WTC11 (cell line): ENCODE results near the gene CHST11. TPM values are rescaled to one million over a fixed set of nuclear protein-coding genes. Genes with fewer than 3 reads are reported as not detected.

Experiments
- ATAC-seq: fragments of 200-7000 bp; cut with Tn5 transposase; 2 replicates; pipeline ENCODE4 v1.10.0; 2021; ENCODE audit warnings: mild to moderate bottlenecking, moderate library complexity
- CTCF ChIA-PET: fragments of 300-600 bp; sonication (Branson Sonifier 250); formaldehyde crosslinking; loops from one replicate; lab custom pipeline; 2021; ENCODE audit warnings: antibody characterized with exemption; lab: Charles Lee
- POLR2A ChIA-PET: fragments of 350-600 bp; sonication (Branson Sonifier 250); formaldehyde crosslinking; loops from one replicate; lab custom pipeline; 2021; ENCODE audit warnings: antibody characterized with exemption; lab: Charles Lee
- DNase-seq: peaks from one replicate; pipeline ENCODE4 v3.0.0; 2021; ENCODE audit warnings: low spot score
- H3K27ac Mint-ChIP-seq: 2 replicates; pipeline ENCODE4 v1.8.0; 2021; ENCODE audit warnings: mixed read lengths
- H3K27me3 Mint-ChIP-seq: 2 replicates; pipeline ENCODE4 v1.8.0; 2021; ENCODE audit warnings: low read depth, mild to moderate bottlenecking, moderate library complexity, mixed read lengths
- H3K36me3 Mint-ChIP-seq: 2 replicates; pipeline ENCODE4 v1.8.0; 2021; ENCODE audit warnings: mixed read lengths
- H3K4me1 Mint-ChIP-seq: 2 replicates; pipeline ENCODE4 v1.8.0; 2022; ENCODE audit warnings: mixed read lengths
- H3K4me3 Mint-ChIP-seq: 2 replicates; pipeline ENCODE4 v1.8.0; 2021; ENCODE audit warnings: mild to moderate bottlenecking, moderate library complexity, mixed read lengths
- H3K9me3 Mint-ChIP-seq: 2 replicates; pipeline ENCODE4 v1.8.0; 2021; ENCODE audit warnings: mixed read lengths
- AFF4 ChIP-seq: sonication (generic); formaldehyde crosslinking; IDR thresholded peaks from 2 replicates; pipeline ENCODE4 v1.8.1; 2023; ENCODE audit warnings: mild to moderate bottlenecking, missing genetic modification reagents, borderline replicate concordance
- ATF3 ChIP-seq: sonication (generic); formaldehyde crosslinking; conservative IDR thresholded peaks from 2 replicates; pipeline ENCODE4 v1.8.1; 2022; ENCODE audit warnings: mild to moderate bottlenecking, missing genetic modification reagents
- CREB1 ChIP-seq: sonication (generic); formaldehyde crosslinking; IDR thresholded peaks from 2 replicates; pipeline ENCODE4 v1.8.0; 2023; ENCODE audit warnings: mild to moderate bottlenecking, missing genetic modification reagents
- CREM ChIP-seq: sonication (generic); formaldehyde crosslinking; IDR thresholded peaks from 2 replicates; pipeline ENCODE4 v1.8.1; 2022; ENCODE audit warnings: mild to moderate bottlenecking, missing genetic modification reagents, moderate library complexity
- FOXP1 ChIP-seq: sonication (generic); formaldehyde crosslinking; IDR thresholded peaks from 2 replicates; pipeline ENCODE4 v1.8.0; 2022; ENCODE audit warnings: missing genetic modification reagents, mild to moderate bottlenecking, moderate library complexity, borderline replicate concordance
- JAZF1 ChIP-seq: fragments of 250-450 bp; sonication (Bioruptor Pico); IDR thresholded peaks from 2 replicates; pipeline ENCODE4 v1.9.0; 2021; ENCODE audit warnings: moderate library complexity, mild to moderate bottlenecking, inconsistent platforms
- KAT7 ChIP-seq: sonication (generic); formaldehyde crosslinking; IDR thresholded peaks from 2 replicates; pipeline ENCODE4 v1.8.1; 2023; ENCODE audit warnings: missing genetic modification reagents, mild to moderate bottlenecking, borderline replicate concordance
- NFE2L1 ChIP-seq: sonication (generic); formaldehyde crosslinking; IDR thresholded peaks from 2 replicates; pipeline ENCODE4 v1.8.1; 2023; ENCODE audit warnings: missing genetic modification reagents
- SP1 ChIP-seq: sonication (generic); formaldehyde crosslinking; conservative IDR thresholded peaks from 2 replicates; pipeline ENCODE4 v1.8.1; 2022; ENCODE audit warnings: missing genetic modification reagents
- STAT6 ChIP-seq: sonication (generic); formaldehyde crosslinking; conservative IDR thresholded peaks from 2 replicates; pipeline ENCODE4 v1.8.1; 2023; ENCODE audit warnings: mild to moderate bottlenecking, low read depth, missing genetic modification reagents, moderate library complexity
- ZBTB21 ChIP-seq: sonication (generic); formaldehyde crosslinking; IDR thresholded peaks from 2 replicates; pipeline ENCODE4 v1.8.1; 2023; ENCODE audit warnings: mild to moderate bottlenecking, missing genetic modification reagents, borderline replicate concordance
- ZNF219 ChIP-seq: sonication (generic); formaldehyde crosslinking; IDR thresholded peaks from 2 replicates; pipeline ENCODE4 v1.8.0; 2023; ENCODE audit warnings: missing genetic modification reagents, mild to moderate bottlenecking, borderline replicate concordance
- ZNF396 ChIP-seq: fragments of 250-450 bp; sonication (Bioruptor Pico); IDR thresholded peaks from 2 replicates; pipeline ENCODE4 v1.8.0; 2021; ENCODE audit warnings: mild to moderate bottlenecking, moderate library complexity, borderline replicate concordance
- ZNF416 ChIP-seq: fragments of 250-450 bp; sonication (Bioruptor Pico); IDR thresholded peaks from 2 replicates; pipeline ENCODE4 v1.9.0; 2021; ENCODE audit warnings: mild to moderate bottlenecking, inconsistent platforms
- ZNF423 ChIP-seq: fragments of 250-450 bp; sonication (Bioruptor Pico); IDR thresholded peaks from 2 replicates; pipeline ENCODE4 v2.1.2; 2022; ENCODE audit warnings: mild to moderate bottlenecking, moderate library complexity
- ZNF425 ChIP-seq: fragments of 250-450 bp; sonication (Bioruptor Pico); conservative IDR thresholded peaks from 2 replicates; pipeline ENCODE4 v1.9.0; 2021; ENCODE audit warnings: mild to moderate bottlenecking
- ZNF532 ChIP-seq: fragments of 250-450 bp; sonication (Bioruptor Pico); IDR thresholded peaks from 2 replicates; pipeline ENCODE4 v1.9.0; 2021; ENCODE audit warnings: mild to moderate bottlenecking, borderline replicate concordance
- ZSCAN18 ChIP-seq: fragments of 250-450 bp; sonication (Bioruptor Pico); IDR thresholded peaks from 2 replicates; pipeline ENCODE4 v2.1.2; 2022; ENCODE audit warnings: mild to moderate bottlenecking, moderate library complexity
- total RNA-seq: library from RNA; stranded (reverse); gene quantifications from 3 replicates; pipeline ENCODE4 v1.2.3, GENCODE V29; 2021

CHST11 gene
- total RNA-seq, 1 experiment from 2014 or later, result 24.2 TPM

GRCh38 chr12:104694161-104694560, 237.4 kb downstream of the CHST11 start:
- DNase-seq (no peak), ATAC-seq (no peak)
- POLR2A ChIA-PET, result no interaction called here
- H3K27me3 Mint-ChIP-seq, result no peaks in the 10 kb centered on the region
- H3K4me1 Mint-ChIP-seq, result peaks cover 25% of the 10 kb centered on the region
- peaks cover 16% of the 10 kb centered on the region for H3K36me3 Mint-ChIP-seq
- peaks cover 16% of the 10 kb centered on the region for H3K9me3 Mint-ChIP-seq
- CTCF ChIA-PET, result interaction anchor here (0.9 to 3.0 kb wide), 2 partner anchors 96 to 312 kb away, joined by 3 to 14 read pairs; no protein-coding TSS in a partner anchor
- no peak overlapping the region for H3K27ac Mint-ChIP-seq
- TF ChIP-seq ZNF219 (CRISPR knock-in tag), result no peak
- TF ChIP-seq CREB1, result no peak
- no peak for TF ChIP-seq JAZF1 (CRISPR knock-in tag)
- no peak for TF ChIP-seq ZSCAN18
- TF ChIP-seq ZNF416, result no peak
- no peak for TF ChIP-seq ZNF423 (CRISPR knock-in tag)
- TF ChIP-seq CREM, result no peak
- no peak for TF ChIP-seq ZBTB21 (CRISPR knock-in tag)
- no peak for TF ChIP-seq ZNF425 (CRISPR knock-in tag)
- TF ChIP-seq ZNF532 (CRISPR knock-in tag), result no peak
- TF ChIP-seq SP1 (CRISPR knock-in tag), result no peak
- TF ChIP-seq NFE2L1 (CRISPR knock-in tag), result no peak
- TF ChIP-seq ZNF396 (CRISPR knock-in tag), result no peak
- TF ChIP-seq, all 79 proteins: peak for 0
- no peak overlapping the region for H3K4me3 Mint-ChIP-seq

- H3K4me1 Mint-ChIP-seq, result peaks cover 25% of the 10 kb centered on the region
These were observed 238.0 kb downstream of the CHST11 start for GRCh38 chr12:104694711-104695110.

More at GRCh38 chr12:104694711-104695110, 238.0 kb downstream of the CHST11 start:
- H3K27me3 Mint-ChIP-seq, result no peaks in the 10 kb centered on the region
- DNase-seq (no peak), ATAC-seq (no peak)
- peaks cover 16% of the 10 kb centered on the region for H3K36me3 Mint-ChIP-seq
- TF ChIP-seq AFF4 (CRISPR knock-in tag) (no peak), ATF3 (CRISPR knock-in tag) (no peak), KAT7 (no peak), STAT6 (CRISPR knock-in tag) (no peak), NFE2L1 (CRISPR knock-in tag) (no peak), FOXP1 (no peak)
- no peak overlapping the region for H3K27ac Mint-ChIP-seq
- ChIA-PET CTCF (interaction anchor here (3.0 kb wide), 1 partner anchor 313 kb away, joined by 14 read pairs; no protein-coding TSS in a partner anchor), POLR2A (no interaction called here)
- peaks cover 16% of the 10 kb centered on the region for H3K9me3 Mint-ChIP-seq
- no peak overlapping the region for H3K4me3 Mint-ChIP-seq
